Adrenal gland (tissue), 5 donors: ENCODE results near the gene SLC2A9.

Experiments
- POLR2A ChIP-seq, 2 donors: fragments of 450-650 bp; IDR thresholded peaks; one replicate each; pipeline ENCODE4 v1.6.1; 2017; ENCODE audit warnings: antibody characterized with exemption in 2 of 2, mild to moderate bottlenecking in 2 of 2, moderate library complexity in 1 of 2
- TF ChIP-seq, protein P1 (sequence below), 6 experiments: fragments of 450-650 bp in 4 of 6; fragments of 200-600 bp in 2 of 6; sonication (generic) in 1 of 6; IDR thresholded peaks; 1 replicate in 5 of 6; 2 replicates in 1 of 6; pipeline versions ENCODE4 v1.5.1 to v1.8.0; 2016 to 2021; ENCODE audit warnings: antibody characterized with exemption in 6 of 6, mild to moderate bottlenecking in 2 of 6, moderate library complexity in 1 of 6
- donor health status: DM: no; HTN: no; CAD: no.

DNA sequence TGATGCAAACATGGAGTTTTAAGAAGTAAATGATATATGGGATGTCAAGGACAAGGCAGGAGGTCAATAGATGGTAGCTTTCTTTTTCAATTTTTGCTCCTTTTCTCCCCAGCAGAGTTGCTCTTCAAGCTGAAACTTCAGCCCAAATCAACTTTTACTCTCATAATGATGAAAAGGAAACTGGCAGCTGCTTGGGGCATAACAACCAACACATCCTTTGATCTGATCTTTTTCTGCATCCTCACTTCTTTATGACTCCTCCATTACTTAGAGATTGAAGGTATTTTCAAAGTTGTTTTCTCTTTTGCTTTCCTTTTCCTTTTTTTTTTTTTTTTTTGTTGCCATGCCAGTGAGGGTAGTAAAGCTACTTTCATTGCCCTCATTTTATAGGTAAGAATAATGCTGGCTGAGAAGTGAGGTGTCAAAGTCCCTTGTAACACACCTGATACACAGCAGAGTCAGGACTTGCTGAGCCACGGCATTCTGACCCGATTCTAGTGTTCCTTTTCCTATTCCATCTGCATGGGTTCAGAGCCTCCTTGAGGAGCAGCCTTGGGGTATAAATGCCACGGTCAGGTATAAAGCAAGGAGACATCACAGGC is 26.9 kb downstream of the SLC2A9 start:
- TF ChIP-seq, protein P1, sequence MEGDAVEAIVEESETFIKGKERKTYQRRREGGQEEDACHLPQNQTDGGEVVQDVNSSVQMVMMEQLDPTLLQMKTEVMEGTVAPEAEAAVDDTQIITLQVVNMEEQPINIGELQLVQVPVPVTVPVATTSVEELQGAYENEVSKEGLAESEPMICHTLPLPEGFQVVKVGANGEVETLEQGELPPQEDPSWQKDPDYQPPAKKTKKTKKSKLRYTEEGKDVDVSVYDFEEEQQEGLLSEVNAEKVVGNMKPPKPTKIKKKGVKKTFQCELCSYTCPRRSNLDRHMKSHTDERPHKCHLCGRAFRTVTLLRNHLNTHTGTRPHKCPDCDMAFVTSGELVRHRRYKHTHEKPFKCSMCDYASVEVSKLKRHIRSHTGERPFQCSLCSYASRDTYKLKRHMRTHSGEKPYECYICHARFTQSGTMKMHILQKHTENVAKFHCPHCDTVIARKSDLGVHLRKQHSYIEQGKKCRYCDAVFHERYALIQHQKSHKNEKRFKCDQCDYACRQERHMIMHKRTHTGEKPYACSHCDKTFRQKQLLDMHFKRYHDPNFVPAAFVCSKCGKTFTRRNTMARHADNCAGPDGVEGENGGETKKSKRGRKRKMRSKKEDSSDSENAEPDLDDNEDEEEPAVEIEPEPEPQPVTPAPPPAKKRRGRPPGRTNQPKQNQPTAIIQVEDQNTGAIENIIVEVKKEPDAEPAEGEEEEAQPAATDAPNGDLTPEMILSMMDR (IDR thresholded peaks at IDR 0.05): no peak
- no peak for TF ChIP-seq POLR2A (IDR thresholded peaks at IDR 0.05)
